ENCODE measurements around the gene UBR1.

- TF ChIP-seq CTCF (IDR thresholded peaks at IDR 0.05) (no peak), POLR2A (IDR thresholded peaks at IDR 0.05) (no peak), POLR2AphosphoS5 (IDR thresholded peaks at IDR 0.05) (no peak), EP300 (IDR thresholded peaks at IDR 0.05; ENCODE audit: low read depth) (no peak)
Observed at GRCh38 chr15:42973114-42973513, 132.7 kb downstream of the UBR1 start.

Measured in transverse colon (tissue), 4 donors.